Spinal cord (tissue), 10 donors: ENCODE results near the gene MLX. TPM values are rescaled to one million over a fixed set of nuclear protein-coding genes. Genes with fewer than 3 reads are reported as not detected.

Experiments
- DNase-seq, 6 donors: peaks; one replicate each; pipeline versions ENCODE4 v3.0.0 to v3.0.0-alpha.2; 2013 to 2015; ENCODE audit warnings: low spot score in 6 of 6, low read depth in 4 of 6
- H3K27ac ChIP-seq: one replicate; pipeline ENCODE4 v1.5.1; 2013; ENCODE audit warnings: low read depth, low read length, control low read depth
- H3K27me3 ChIP-seq: one replicate; pipeline ENCODE4 v1.6.1; 2013; ENCODE audit warnings: low read length; ENCODE audit not compliant: control insufficient read depth, insufficient read depth
- H3K36me3 ChIP-seq: one replicate; pipeline ENCODE4 v1.6.1; 2013; ENCODE audit warnings: low read length; ENCODE audit not compliant: control insufficient read depth, insufficient read depth
- H3K4me1 ChIP-seq: one replicate; pipeline ENCODE4 v1.6.1; 2013; ENCODE audit warnings: low read length; ENCODE audit not compliant: control insufficient read depth, insufficient read depth
- H3K4me3 ChIP-seq: one replicate; pipeline ENCODE4 v1.5.1; 2013; ENCODE audit warnings: low read depth, low read length, control low read depth
- H3K9me3 ChIP-seq: one replicate; pipeline ENCODE4 v1.6.1; 2013; ENCODE audit warnings: low read length; ENCODE audit not compliant: control insufficient read depth, insufficient read depth
- WGBS: methylation state at CpG from one replicate; pipeline ENCODE4 v1.1.5; 2013; ENCODE audit warnings: missing lambda C conversion rate; ENCODE audit not compliant: insufficient coverage; 5-methylcytosine and 5-hydroxymethylcytosine counted together
- polyA plus RNA-seq, 2 donors: library from polyadenylated mRNA; unstranded; fragments of 120-200 nt; gene quantifications; one replicate each; pipeline ENCODE4 v1.2.1, GENCODE V29; 2013; ENCODE audit not compliant: insufficient read length in 2 of 2
- total RNA-seq, 2 donors: library from RNA; depleted of rRNA in 1 of 2; stranded (reverse); fragments of 120-200 nt in 1 of 2; fragments of >200 nt in 1 of 2; gene quantifications; one replicate each; pipeline versions ENCODE4 v1.2.3 to v1.2.4, GENCODE V29; 2013 to 2014
- donor health status: healthy.

The MLX gene
- total and polyA plus RNA-seq, 4 donors, result 20.3 to 45.4 (median 30.2) TPM

GRCh38 chr17:42563950-42564349 lies 3.0 kb upstream of the MLX start:
- Histone ChIP-seq H3K36me3 (peaks cover 51% of the 10 kb centered on the region), H3K4me3 (no peak overlapping the region), H3K9me3 (no peaks in the 10 kb centered on the region), H3K27ac (no peak overlapping the region), H3K4me1 (peaks cover 62% of the 10 kb centered on the region), H3K27me3 (no peaks in the 10 kb centered on the region)
- DNase-seq, result no peak
- 90% methylated on average over 7 of the region's 9 CpGs for WGBS

- Histone ChIP-seq H3K4me1 (peaks cover 62% of the 10 kb centered on the region), H3K4me3 (no peak overlapping the region), H3K9me3 (no peaks in the 10 kb centered on the region), H3K36me3 (peaks cover 61% of the 10 kb centered on the region), H3K27me3 (no peaks in the 10 kb centered on the region), H3K27ac (no peak overlapping the region)
- WGBS, result 93% methylated on average over 12 of the region's 15 CpGs
- DNase-seq, result no peak
These were observed 1.9 kb upstream of the MLX start for GRCh38 chr17:42564815-42565522.

GRCh38 chr17:42565523-42566214 lies 1.2 kb upstream of the MLX start:
- WGBS, result 94% methylated on average over 14 of the region's 16 CpGs

GRCh38 chr17:42566215-42566882 lies 551 bp upstream of the MLX start:
- Histone ChIP-seq H3K36me3 (peaks cover 74% of the 10 kb centered on the region), H3K4me3 (peak overlapping the region; percentile 85), H3K4me1 (peaks cover 59% of the 10 kb centered on the region)

More at GRCh38 chr17:42565523-42566214, 1.2 kb upstream of the MLX start:
- Histone ChIP-seq H3K27me3 (no peaks in the 10 kb centered on the region), H3K27ac (no peak overlapping the region), H3K36me3 (peaks cover 67% of the 10 kb centered on the region), H3K4me1 (peaks cover 62% of the 10 kb centered on the region), H3K9me3 (no peaks in the 10 kb centered on the region), H3K4me3 (no peak overlapping the region)
- DNase-seq, result no peak

GRCh38 chr17:42568341-42569111 lies 1.6 kb downstream of the MLX start:
- Histone ChIP-seq H3K4me1 (peaks cover 41% of the 10 kb centered on the region), H3K36me3 (peaks cover 88% of the 10 kb centered on the region), H3K9me3 (no peaks in the 10 kb centered on the region), H3K27me3 (no peaks in the 10 kb centered on the region), H3K4me3 (no peak overlapping the region), H3K27ac (no peak overlapping the region)
- WGBS, result 86% methylated on average over 11 of the region's 14 CpGs
- no peak for DNase-seq

More at GRCh38 chr17:42566215-42566882, 551 bp upstream of the MLX start:
- H3K27me3 ChIP-seq, result no peaks in the 10 kb centered on the region
- no peaks in the 10 kb centered on the region for H3K9me3 ChIP-seq
- DNase-seq, result no peak
- 23% methylated on average over 25 of the region's 28 CpGs for WGBS
- H3K27ac ChIP-seq, result peak overlapping the region; percentile 70

- WGBS, result 47% methylated on average over 7 of the region's 12 CpGs
- H3K36me3 ChIP-seq, result peaks cover 78% of the 10 kb centered on the region
- H3K9me3 ChIP-seq, result no peaks in the 10 kb centered on the region
- H3K4me1 ChIP-seq, result peaks cover 22% of the 10 kb centered on the region
- H3K27ac ChIP-seq, result no peak overlapping the region
- H3K27me3 ChIP-seq, result no peaks in the 10 kb centered on the region
- H3K4me3 ChIP-seq, result no peak overlapping the region
- no peak for DNase-seq
These were observed 4.7 kb downstream of the MLX start for GRCh38 chr17:42571435-42572225.

- no peaks in the 10 kb centered on the region for H3K27me3 ChIP-seq
These were observed 6.2 kb downstream of the MLX start for GRCh38 chr17:42573095-42573494.

GRCh38 chr17:42574463-42574862 lies 7.6 kb downstream of the MLX start:
- 100% methylated on average over 1 of the region's 3 CpGs for WGBS
- Histone ChIP-seq H3K9me3 (no peaks in the 10 kb centered on the region), H3K4me3 (no peak overlapping the region), H3K4me1 (peaks cover 26% of the 10 kb centered on the region), H3K36me3 (peaks cover 62% of the 10 kb centered on the region), H3K27ac (no peak overlapping the region), H3K27me3 (no peaks in the 10 kb centered on the region)
- DNase-seq, result no peak

More at GRCh38 chr17:42573095-42573494, 6.2 kb downstream of the MLX start:
- 91% methylated on average over 4 of the region's 4 CpGs for WGBS
- H3K36me3 ChIP-seq, result peaks cover 73% of the 10 kb centered on the region
- no peaks in the 10 kb centered on the region for H3K9me3 ChIP-seq
- H3K4me3 ChIP-seq, result no peak overlapping the region
- DNase-seq, result no peak
- no peak overlapping the region for H3K27ac ChIP-seq
- peaks cover 20% of the 10 kb centered on the region for H3K4me1 ChIP-seq
